T-helper 1 cell (primary cell): ENCODE measurements around the gene MGST2.

ENCODE experiments used
- DNase-seq, 5 donors: peaks; one replicate each; pipeline ENCODE4 v3.0.0-alpha.2; 2012 to 2020

MGST2 gene

DNA sequence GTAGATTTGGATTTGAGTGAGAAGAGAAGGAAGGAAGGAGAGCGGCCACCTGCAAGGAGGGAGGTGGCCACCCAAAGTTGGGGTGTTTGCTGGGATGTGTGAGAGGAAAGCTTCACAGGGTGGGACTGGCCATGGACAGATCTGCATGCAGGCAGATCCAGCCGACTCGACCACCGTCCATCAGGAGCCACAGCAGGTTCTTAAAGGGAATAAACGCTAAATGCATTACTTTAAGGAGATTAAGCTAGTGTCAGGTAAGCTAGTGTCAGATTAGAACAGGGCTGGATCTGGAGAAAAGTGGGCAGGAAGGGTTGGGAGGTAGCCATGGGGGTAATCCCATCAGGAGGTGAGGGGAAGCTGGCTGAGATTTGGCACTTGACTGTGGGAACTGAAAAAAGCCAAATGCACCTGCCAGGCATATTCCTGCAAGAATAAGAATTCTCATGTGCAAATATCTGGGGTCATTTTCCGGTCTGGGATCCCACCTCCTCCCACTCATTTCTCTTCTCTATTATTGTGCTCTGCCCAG, 79.6 kb downstream of the MGST2 start:
- no peak for DNase-seq

DNA sequence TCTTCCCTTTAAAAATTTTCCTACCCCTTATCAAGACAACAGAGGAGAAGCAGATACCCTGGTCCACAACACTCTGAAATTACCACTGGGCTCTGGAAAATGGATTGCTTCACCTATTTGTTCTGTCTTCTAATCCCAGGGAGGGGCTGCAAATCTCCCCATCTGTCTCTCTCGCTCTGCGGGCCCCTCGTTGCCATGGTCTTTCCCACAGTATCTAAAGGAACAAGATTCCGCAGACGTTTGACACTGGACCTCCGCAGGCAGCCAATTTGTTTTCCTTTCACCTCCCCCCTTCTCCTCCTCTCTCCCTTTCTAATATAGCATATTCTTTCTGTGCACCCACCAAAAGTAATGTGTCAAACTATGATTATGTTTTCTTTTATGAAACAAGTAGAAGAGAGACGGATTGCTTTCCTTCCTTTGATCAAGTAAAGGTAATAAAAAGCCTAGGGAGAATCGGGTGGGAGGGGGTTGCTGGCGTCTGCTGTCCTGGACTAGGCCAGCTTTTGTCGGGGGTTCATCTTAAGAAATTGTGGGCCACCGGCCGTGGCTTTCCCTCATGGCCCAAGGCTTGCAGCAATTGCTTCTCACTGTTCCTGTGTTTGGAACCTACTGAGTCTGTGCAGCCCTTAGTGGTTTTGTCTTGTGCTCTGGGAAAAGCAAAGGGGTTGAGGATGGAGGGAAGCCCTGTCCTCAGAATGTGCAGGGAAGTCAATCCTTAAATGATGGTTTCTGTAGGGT, 81.0 kb downstream of the MGST2 start:
- no peak for DNase-seq

DNA sequence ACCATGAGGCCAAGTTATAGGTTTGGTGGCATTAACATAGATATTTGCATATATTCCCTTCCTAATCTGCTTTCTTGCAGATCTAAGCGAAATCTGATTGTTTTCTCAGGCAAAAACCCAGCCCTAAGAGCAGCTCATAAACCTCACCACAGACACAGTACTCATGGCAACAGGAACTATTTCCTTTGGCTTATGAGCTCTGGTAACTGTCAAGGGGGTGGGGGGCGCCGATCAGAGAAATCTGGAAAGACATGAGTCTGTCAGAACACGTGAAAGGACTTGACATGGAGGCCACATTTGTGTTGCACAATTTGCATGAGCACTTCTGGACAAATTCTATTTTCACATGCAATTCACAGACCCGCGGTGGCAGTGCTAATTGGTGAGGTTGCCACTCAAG, 83.7 kb downstream of the MGST2 start:
- DNase-seq = no peak

DNA sequence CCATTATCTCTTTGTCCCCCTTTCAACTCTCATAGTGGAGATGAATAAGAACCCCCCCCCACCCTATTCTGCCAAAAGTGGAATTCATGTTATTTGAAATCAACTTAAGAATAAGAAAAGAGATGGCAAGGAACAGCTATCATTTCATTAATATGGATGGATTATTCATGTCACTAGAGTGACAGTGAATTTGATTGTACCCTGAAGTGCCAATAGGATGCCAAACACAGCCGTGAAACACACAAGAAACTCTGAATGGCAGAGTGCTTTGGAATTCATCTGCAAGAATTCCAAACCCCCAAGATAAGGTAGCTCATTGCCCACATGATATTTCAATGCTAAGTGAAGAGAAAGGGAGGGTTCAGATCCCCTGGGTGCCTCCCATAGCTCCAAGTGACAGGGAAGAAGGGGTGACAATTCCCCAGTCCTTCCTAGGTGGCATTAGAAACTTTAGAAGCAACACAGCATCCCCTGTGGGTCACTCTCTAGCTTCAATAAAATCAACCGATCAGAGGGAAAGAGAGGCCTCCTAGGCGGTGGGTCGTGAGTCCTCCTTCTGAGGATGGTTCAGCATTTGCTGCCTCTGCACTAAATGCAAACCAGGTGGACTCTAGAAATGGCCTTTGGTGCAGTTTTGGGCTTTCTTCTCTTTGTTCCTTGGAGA, 84.3 kb downstream of the MGST2 start:
- DNase-seq = no peak

DNA sequence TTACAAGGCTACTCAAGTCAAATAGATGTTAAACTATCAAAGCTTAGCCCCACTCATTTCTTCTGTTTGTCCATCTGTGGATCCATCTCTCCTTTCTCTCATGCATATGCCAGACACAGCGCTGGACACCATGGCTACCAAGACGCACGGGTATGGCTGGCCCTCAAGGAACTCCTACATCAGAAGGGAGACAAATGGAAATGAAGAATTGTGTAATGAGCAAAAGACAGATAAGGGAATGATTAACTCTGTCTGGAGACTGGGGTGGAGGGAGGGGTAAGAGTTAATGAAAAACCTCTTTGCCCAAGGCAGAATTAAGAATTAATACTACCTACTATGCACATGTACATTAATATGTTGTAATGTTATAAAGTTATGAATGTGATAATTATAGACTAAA, 88.1 kb downstream of the MGST2 start:
- no peak for DNase-seq
